GM12892 (cell line): ENCODE results near the gene CCND3.

ENCODE experiments used
- POLR2A ChIP-seq: IDR thresholded peaks from 2 replicates; pipeline ENCODE4 v1.6.1; 2011; ENCODE audit warnings: low read depth, low read length, control low read depth
- POLR2AphosphoS5 ChIP-seq: IDR thresholded peaks from 2 replicates; pipeline ENCODE4 v1.6.1; 2011; ENCODE audit warnings: low read depth, low read length, control low read depth

DNA sequence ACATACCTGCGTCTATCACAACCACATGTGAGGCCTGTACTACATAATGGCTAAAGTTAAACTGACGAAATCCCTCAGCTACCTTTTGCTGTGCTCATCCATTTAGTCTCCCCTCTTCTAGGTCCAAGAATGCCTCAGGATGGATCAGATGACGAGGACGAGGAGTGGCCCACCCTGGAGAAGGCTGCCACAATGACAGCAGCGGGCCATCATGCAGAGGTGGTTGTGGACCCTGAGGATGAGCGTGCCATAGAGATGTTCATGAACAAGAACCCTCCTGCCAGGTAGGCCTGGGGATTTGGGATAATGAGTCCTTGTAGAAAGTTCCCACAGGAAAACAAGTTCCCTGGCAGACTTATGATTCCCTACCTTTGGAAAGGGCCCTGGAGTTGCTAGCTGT, 14.4 kb downstream of the CCND3 start:
- TF ChIP-seq POLR2AphosphoS5: no peak
- no peak for TF ChIP-seq POLR2A
